RWPE2 (cell line): ENCODE measurements around the gene FMN1.

Source experiments
- ATAC-seq: fragments of 200-7000 bp; cut with Tn5 transposase; 3 replicates; pipeline ENCODE4 v1.9.1; 2021; ENCODE audit warnings: low read depth
- DNase-seq: peaks from one replicate; pipeline ENCODE4 v3.0.0-alpha.2; 2020; ENCODE audit warnings: low spot score
- H3K27ac ChIP-seq: fragments of 450-650 bp; 2 replicates; pipeline ENCODE4 v1.5.1; 2017; ENCODE audit warnings: mild to moderate bottlenecking; ENCODE audit not compliant: poor library complexity, severe bottlenecking
- H3K27me3 ChIP-seq: fragments of 250-450 bp; sonication (Bioruptor Pico); 2 replicates; pipeline ENCODE4 v1.5.1; 2021; ENCODE audit warnings: mild to moderate bottlenecking, moderate library complexity; ENCODE audit not compliant: insufficient read depth, poor library complexity, severe bottlenecking
- H3K36me3 ChIP-seq: fragments of 250-450 bp; sonication (Bioruptor Pico); 2 replicates; pipeline ENCODE4 v1.5.1; 2020; ENCODE audit warnings: low read depth, mild to moderate bottlenecking, moderate library complexity
- H3K4me1 ChIP-seq: fragments of 250-450 bp; sonication (Bioruptor Pico); 2 replicates; pipeline ENCODE4 v1.5.1; 2021; ENCODE audit warnings: mild to moderate bottlenecking, moderate library complexity; ENCODE audit not compliant: insufficient read depth, poor library complexity, severe bottlenecking
- H3K4me3 ChIP-seq: fragments of 250-450 bp; sonication (Bioruptor Pico); 2 replicates; pipeline ENCODE4 v1.5.1; 2021; ENCODE audit warnings: mild to moderate bottlenecking, moderate library complexity; ENCODE audit not compliant: severe bottlenecking
- H3K9me3 ChIP-seq: fragments of 250-450 bp; sonication (Bioruptor Pico); 2 replicates; pipeline ENCODE4 v1.5.1; 2021; ENCODE audit warnings: mild to moderate bottlenecking, moderate library complexity; ENCODE audit not compliant: severe bottlenecking
- TF ChIP-seq, protein P1 (sequence below): fragments of 450-650 bp; IDR thresholded peaks from one replicate; pipeline ENCODE4 v1.5.1; 2017; ENCODE audit warnings: mild to moderate bottlenecking, moderate library complexity; ENCODE audit not compliant: poor library complexity, severe bottlenecking

FMN1 gene

GRCh38 chr15:32901192-32901591, 293.3 kb downstream of the FMN1 start:
- no peaks in the 10 kb centered on the region for H3K27me3 ChIP-seq
- peaks cover 3% of the 10 kb centered on the region for H3K4me1 ChIP-seq
- TF ChIP-seq, protein P1, sequence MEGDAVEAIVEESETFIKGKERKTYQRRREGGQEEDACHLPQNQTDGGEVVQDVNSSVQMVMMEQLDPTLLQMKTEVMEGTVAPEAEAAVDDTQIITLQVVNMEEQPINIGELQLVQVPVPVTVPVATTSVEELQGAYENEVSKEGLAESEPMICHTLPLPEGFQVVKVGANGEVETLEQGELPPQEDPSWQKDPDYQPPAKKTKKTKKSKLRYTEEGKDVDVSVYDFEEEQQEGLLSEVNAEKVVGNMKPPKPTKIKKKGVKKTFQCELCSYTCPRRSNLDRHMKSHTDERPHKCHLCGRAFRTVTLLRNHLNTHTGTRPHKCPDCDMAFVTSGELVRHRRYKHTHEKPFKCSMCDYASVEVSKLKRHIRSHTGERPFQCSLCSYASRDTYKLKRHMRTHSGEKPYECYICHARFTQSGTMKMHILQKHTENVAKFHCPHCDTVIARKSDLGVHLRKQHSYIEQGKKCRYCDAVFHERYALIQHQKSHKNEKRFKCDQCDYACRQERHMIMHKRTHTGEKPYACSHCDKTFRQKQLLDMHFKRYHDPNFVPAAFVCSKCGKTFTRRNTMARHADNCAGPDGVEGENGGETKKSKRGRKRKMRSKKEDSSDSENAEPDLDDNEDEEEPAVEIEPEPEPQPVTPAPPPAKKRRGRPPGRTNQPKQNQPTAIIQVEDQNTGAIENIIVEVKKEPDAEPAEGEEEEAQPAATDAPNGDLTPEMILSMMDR, result no peak
- no peak overlapping the region for H3K4me3 ChIP-seq
- no peaks in the 10 kb centered on the region for H3K36me3 ChIP-seq
- ATAC-seq (no peak), DNase-seq (no peak)
- no peak overlapping the region for H3K27ac ChIP-seq
- no peaks in the 10 kb centered on the region for H3K9me3 ChIP-seq

DNA sequence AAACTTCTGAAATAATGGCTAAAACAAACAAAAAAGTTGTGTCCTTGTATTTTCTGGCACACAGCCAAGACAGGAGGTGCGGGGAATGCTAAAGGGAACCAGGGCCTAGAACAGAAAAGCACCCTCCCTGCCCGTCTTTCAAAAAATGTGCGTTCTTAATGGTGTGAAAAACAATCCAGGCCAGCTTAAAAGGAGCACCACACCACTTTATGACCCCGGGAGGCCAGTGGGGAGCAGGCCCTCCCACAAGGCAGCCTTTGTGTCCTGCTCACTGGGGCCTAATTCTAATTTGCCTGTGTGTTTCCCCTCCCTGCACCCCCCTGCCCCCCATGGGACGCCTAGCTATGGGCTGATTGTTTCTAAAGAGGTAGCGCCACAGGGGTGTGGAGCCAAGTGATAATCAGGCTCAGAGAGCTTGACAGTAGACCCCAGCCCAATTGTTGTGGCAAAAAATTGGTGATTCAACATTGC, 295.4 kb downstream of the FMN1 start:
- H3K4me3 ChIP-seq, result no peak overlapping the region
- no peak overlapping the region for H3K27ac ChIP-seq
- no peak for DNase-seq
- TF ChIP-seq, protein P1, result no peak
- no peaks in the 10 kb centered on the region for H3K36me3 ChIP-seq
- no peak; the same call in 2 of the 3 replicates for ATAC-seq
- no peaks in the 10 kb centered on the region for H3K9me3 ChIP-seq
- H3K27me3 ChIP-seq, result no peaks in the 10 kb centered on the region
- H3K4me1 ChIP-seq, result peaks cover 3% of the 10 kb centered on the region

DNA sequence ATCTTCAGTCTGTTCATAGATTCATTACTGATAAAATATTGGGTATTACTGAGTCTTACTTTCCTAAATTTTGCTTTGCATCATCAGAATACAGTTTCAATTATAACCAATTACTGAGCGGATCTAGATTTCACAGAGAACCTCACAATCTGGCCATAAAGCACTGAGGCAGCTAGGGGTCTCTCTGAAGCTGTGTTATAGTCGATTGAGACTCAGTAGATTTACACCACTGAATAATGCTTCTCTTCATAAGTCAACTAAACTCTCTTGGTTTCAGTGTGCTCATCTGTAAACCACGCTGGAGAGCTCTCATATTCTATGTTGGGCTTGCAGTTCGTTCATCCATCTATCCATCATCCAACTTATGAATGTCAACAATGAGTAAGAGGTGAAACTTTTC, 296.1 kb downstream of the FMN1 start:
- TF ChIP-seq, protein P1, result no peak
- DNase-seq (no peak), ATAC-seq (no peak)
- Histone ChIP-seq H3K27me3 (no peaks in the 10 kb centered on the region), H3K36me3 (no peaks in the 10 kb centered on the region), H3K4me3 (no peak overlapping the region), H3K9me3 (no peaks in the 10 kb centered on the region), H3K27ac (no peak overlapping the region), H3K4me1 (peaks cover 3% of the 10 kb centered on the region)

DNA sequence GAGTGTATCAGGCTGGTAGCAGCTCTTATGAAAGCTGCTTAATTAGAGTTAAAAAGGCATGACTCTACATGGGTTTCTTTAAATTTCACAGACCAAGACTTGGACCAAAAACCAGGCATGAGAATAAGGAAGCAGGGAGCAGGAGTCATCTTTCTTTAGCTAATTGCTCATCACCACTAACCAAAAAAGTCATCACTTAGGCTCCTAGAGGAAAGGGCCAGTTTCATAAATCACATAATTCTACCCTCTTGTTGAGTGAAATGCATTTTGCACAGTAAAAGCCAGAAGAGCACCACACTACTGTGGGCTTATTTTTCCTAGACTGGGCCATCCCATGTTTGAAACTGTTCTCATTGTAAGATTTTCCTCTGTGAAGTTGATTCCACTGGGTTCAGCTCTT, 301.1 kb downstream of the FMN1 start:
- ATAC-seq, result no peak

DNA sequence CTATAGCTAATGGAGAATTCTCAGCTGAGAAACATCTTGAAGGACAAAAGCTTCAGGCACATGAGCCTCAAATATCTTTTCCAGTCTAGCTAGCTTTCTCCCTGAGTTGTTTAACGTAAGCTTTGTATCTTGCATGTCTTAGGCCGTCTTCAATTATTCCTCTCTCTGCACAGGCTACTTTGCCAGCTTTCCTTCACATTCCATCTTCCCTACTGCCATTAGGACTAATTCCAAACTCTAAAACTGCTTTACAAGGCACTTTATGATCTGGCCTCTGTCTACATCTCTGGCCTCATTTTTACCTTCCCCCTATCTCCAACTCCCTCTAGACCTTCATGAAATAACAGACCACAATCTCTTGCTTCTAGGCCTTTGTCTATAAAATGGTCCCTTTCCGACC, 305.3 kb downstream of the FMN1 start:
- ATAC-seq (no peak), DNase-seq (no peak)
- H3K27ac ChIP-seq, result no peak overlapping the region
- no peaks in the 10 kb centered on the region for H3K27me3 ChIP-seq
- no peaks in the 10 kb centered on the region for H3K4me1 ChIP-seq
- no peak overlapping the region for H3K4me3 ChIP-seq
- H3K36me3 ChIP-seq, result no peaks in the 10 kb centered on the region
- TF ChIP-seq, protein P1, result no peak
- H3K9me3 ChIP-seq, result peaks cover 2% of the 10 kb centered on the region

More for the DNA sequence above, 301.1 kb downstream of the FMN1 start:
- DNase-seq, result no peak
- TF ChIP-seq, protein P1, result no peak
- Histone ChIP-seq H3K27me3 (no peaks in the 10 kb centered on the region), H3K27ac (no peak overlapping the region), H3K36me3 (no peaks in the 10 kb centered on the region), H3K4me1 (no peaks in the 10 kb centered on the region), H3K9me3 (peaks cover 2% of the 10 kb centered on the region), H3K4me3 (no peak overlapping the region)
